Liver (tissue), 9 donors: ENCODE data around the gene CDK10. TPM values are rescaled to one million over a fixed set of nuclear protein-coding genes. Genes with fewer than 3 reads are reported as not detected.

ENCODE experiments used
- DNase-seq: peaks from one replicate; pipeline ENCODE4 v3.0.0-alpha.2; 2017; ENCODE audit warnings: low spot score
- H3K27ac ChIP-seq, 2 donors: one replicate each; pipeline ENCODE4 v1.7.0; 2013; ENCODE audit warnings: inconsistent platforms in 2 of 2, low read length in 2 of 2, control low read depth in 1 of 2, low read depth in 1 of 2, mild to moderate bottlenecking in 1 of 2
- H3K27me3 ChIP-seq, 4 donors: one replicate each; pipeline versions ENCODE4 v1.6.1 to v1.7.0; 2013; ENCODE audit warnings: low read length in 3 of 4, inconsistent platforms in 1 of 4, mild to moderate bottlenecking in 1 of 4, moderate library complexity in 1 of 4; ENCODE audit not compliant: control insufficient read depth in 4 of 4, insufficient read depth in 4 of 4
- H3K36me3 ChIP-seq, 4 donors: one replicate each; pipeline versions ENCODE4 v1.6.1 to v1.7.0; 2013; ENCODE audit warnings: low read length in 3 of 4, mild to moderate bottlenecking in 3 of 4, low read depth in 1 of 4, moderate library complexity in 1 of 4; ENCODE audit not compliant: control insufficient read depth in 4 of 4, insufficient read depth in 3 of 4
- H3K4me1 ChIP-seq, 4 donors: one replicate each; pipeline versions ENCODE4 v1.6.1 to v1.7.0; 2013; ENCODE audit warnings: low read length in 3 of 4, mild to moderate bottlenecking in 3 of 4, moderate library complexity in 1 of 4; ENCODE audit not compliant: control insufficient read depth in 4 of 4, insufficient read depth in 4 of 4
- H3K4me3 ChIP-seq, 3 donors: one replicate each; pipeline versions ENCODE4 v1.6.1 to v1.7.0; 2013; ENCODE audit warnings: low read length in 3 of 3, control low read depth in 1 of 3, low read depth in 1 of 3, mild to moderate bottlenecking in 1 of 3
- H3K9ac ChIP-seq, 2 donors: one replicate each; pipeline ENCODE4 v1.7.0; 2013; ENCODE audit warnings: low read length in 2 of 2, mild to moderate bottlenecking in 2 of 2, moderate library complexity in 2 of 2, control low read depth in 1 of 2, low read depth in 1 of 2
- H3K9me3 ChIP-seq, 4 donors: one replicate each; pipeline versions ENCODE4 v1.6.1 to v1.7.0; 2013; ENCODE audit warnings: low read length in 3 of 4; ENCODE audit not compliant: control insufficient read depth in 4 of 4
- ATF3 ChIP-seq: IDR thresholded peaks from 2 replicates; pipeline ENCODE4 v1.6.1; 2016; ENCODE audit warnings: antibody characterized with exemption
- EGR1 ChIP-seq, 2 donors: IDR thresholded peaks; 2 replicates each; pipeline ENCODE4 v1.6.1; 2016 to 2018; ENCODE audit warnings: antibody characterized with exemption in 2 of 2, low read depth in 2 of 2
- FOXA1 ChIP-seq: IDR thresholded peaks from 2 replicates; pipeline ENCODE4 v1.6.1; 2016; ENCODE audit warnings: antibody characterized with exemption
- GABPA ChIP-seq, 2 donors: IDR thresholded peaks in 1 of 2; conservative IDR thresholded peaks in 1 of 2; 2 replicates each; pipeline ENCODE4 v1.6.1; 2016; ENCODE audit warnings: antibody characterized with exemption in 2 of 2, mild to moderate bottlenecking in 1 of 2, moderate library complexity in 1 of 2
- HNF4A ChIP-seq, 2 donors: conservative IDR thresholded peaks; 2 replicates each; pipeline ENCODE4 v1.6.1; 2016; ENCODE audit warnings: antibody characterized with exemption in 2 of 2, mild to moderate bottlenecking in 2 of 2
- HNF4G ChIP-seq: IDR thresholded peaks from 2 replicates; pipeline ENCODE4 v1.6.1; 2016; ENCODE audit warnings: antibody characterized with exemption
- JUND ChIP-seq, 2 donors: IDR thresholded peaks; 2 replicates each; pipeline ENCODE4 v1.6.1; 2016; ENCODE audit warnings: antibody characterized with exemption in 2 of 2
- NR2F2 ChIP-seq: IDR thresholded peaks from 2 replicates; pipeline ENCODE4 v1.6.1; 2016; ENCODE audit warnings: antibody characterized with exemption
- RAD21 ChIP-seq, 2 donors: IDR thresholded peaks; 2 replicates each; pipeline ENCODE4 v1.6.1; 2016; ENCODE audit warnings: antibody characterized with exemption in 2 of 2, mild to moderate bottlenecking in 2 of 2
- REST ChIP-seq: IDR thresholded peaks from 2 replicates; pipeline ENCODE4 v1.6.1; 2016; ENCODE audit warnings: antibody characterized with exemption, mild to moderate bottlenecking
- RXRA ChIP-seq, 2 donors: IDR thresholded peaks; 2 replicates each; pipeline ENCODE4 v1.6.1; 2017 to 2018; ENCODE audit warnings: antibody characterized with exemption in 2 of 2, mild to moderate bottlenecking in 1 of 2
- SP1 ChIP-seq: IDR thresholded peaks from 2 replicates; pipeline ENCODE4 v1.6.1; 2018; ENCODE audit warnings: antibody characterized with exemption, mild to moderate bottlenecking
- TAF1 ChIP-seq: conservative IDR thresholded peaks from 2 replicates; pipeline ENCODE4 v1.6.1; 2016; ENCODE audit warnings: antibody characterized with exemption, mild to moderate bottlenecking
- YY1 ChIP-seq: IDR thresholded peaks from 2 replicates; pipeline ENCODE4 v1.6.1; 2016; ENCODE audit warnings: antibody characterized with exemption, mild to moderate bottlenecking
- WGBS: extraction: QIAGEN DNeasy Blood & Tissue Kit; methylation state at CpG from one replicate; pipeline ENCODE4 v1.1.7; 2013; 5-methylcytosine and 5-hydroxymethylcytosine counted together
- polyA plus RNA-seq, 2 donors: library from polyadenylated mRNA; stranded (reverse) in 1 of 2; unstranded in 1 of 2; fragments of 200-250 nt in 1 of 2; fragments of >200 nt in 1 of 2; fragmentation: Nextera tagmentation in 1 of 2; extraction: Ambion mirVana in 1 of 2; gene quantifications; one replicate each; pipeline versions ENCODE4 v1.2.1 to v1.2.3, GENCODE V29; 2013 to 2015
- total RNA-seq, 2 donors: library from RNA; depleted of rRNA; stranded (reverse); fragments of >200 nt; gene quantifications; one replicate each; pipeline ENCODE4 v1.2.3, GENCODE V29; 2014
- TF ChIP-seq, protein P1 (sequence below): IDR thresholded peaks from 2 replicates; pipeline ENCODE4 v1.6.1; 2016; ENCODE audit warnings: antibody characterized with exemption
- TF ChIP-seq, protein P2 (sequence below): fragments of 150-350 bp; IDR thresholded peaks from 2 replicates; pipeline ENCODE4 v1.5.1; 2017; ENCODE audit warnings: improper control_type of control experiment, low read depth, low read length; ENCODE audit not compliant: missing input control
- TF ChIP-seq, protein P3 (sequence below): IDR thresholded peaks from 2 replicates; pipeline ENCODE4 v1.6.1; 2016; ENCODE audit warnings: antibody characterized with exemption
- donor health status: healthy.
- donor health status: healthy.
- donor health status: healthy.
- donor health status: healthy.
- donor health status: healthy.

CDK10 gene
- total and polyA plus RNA-seq, 4 donors: 25.1 to 81.2 (median 56.0) TPM

DNA sequence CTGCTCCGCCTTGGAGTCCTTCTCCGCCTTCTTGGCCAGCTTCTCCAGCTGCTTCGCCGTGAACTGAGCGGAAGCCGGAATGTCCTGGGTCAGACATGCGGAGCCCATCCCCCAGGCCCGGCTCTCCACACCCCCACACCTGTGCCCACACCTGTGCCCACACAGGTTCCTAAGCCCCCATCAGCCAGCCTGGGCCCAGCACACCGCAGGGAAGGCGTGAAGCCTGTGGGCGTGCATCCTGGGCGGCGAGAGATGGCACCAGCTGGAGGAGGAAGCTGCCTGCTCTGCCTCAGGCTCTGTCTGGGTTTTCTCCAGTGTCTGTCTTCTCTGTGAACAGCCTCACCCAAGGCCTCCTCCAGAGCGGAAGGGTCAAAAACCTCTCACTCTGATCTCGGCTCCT, 34.9 kb upstream of the CDK10 start:
- no peak overlapping the region for H3K4me3 ChIP-seq
- WGBS: 88% methylated on average over 15 of the region's 15 CpGs
- H3K4me1 ChIP-seq: peaks cover 1 to 13% (median 10%) of the 10 kb centered on the region in 4 donors
- no peak overlapping the region for H3K9ac ChIP-seq
- H3K36me3 ChIP-seq: peaks cover 3 to 22% (median 11%) of the 10 kb centered on the region in 4 donors
- no peaks in the 10 kb centered on the region for H3K9me3 ChIP-seq
- no peak overlapping the region for H3K27ac ChIP-seq
- DNase-seq: no peak
- H3K27me3 ChIP-seq: no peaks in the 10 kb centered on the region
- no peak for TF ChIP-seq HNF4A (conservative IDR thresholded peaks at IDR 0.05)
- TF ChIP-seq FOXA1: no peak
- TF ChIP-seq RAD21 (IDR thresholded peaks at IDR 0.05): no peak
- no peak for TF ChIP-seq SP1
- TF ChIP-seq TAF1: no peak
- no peak for TF ChIP-seq HNF4G
- no peak for TF ChIP-seq ATF3
- TF ChIP-seq, protein P1, sequence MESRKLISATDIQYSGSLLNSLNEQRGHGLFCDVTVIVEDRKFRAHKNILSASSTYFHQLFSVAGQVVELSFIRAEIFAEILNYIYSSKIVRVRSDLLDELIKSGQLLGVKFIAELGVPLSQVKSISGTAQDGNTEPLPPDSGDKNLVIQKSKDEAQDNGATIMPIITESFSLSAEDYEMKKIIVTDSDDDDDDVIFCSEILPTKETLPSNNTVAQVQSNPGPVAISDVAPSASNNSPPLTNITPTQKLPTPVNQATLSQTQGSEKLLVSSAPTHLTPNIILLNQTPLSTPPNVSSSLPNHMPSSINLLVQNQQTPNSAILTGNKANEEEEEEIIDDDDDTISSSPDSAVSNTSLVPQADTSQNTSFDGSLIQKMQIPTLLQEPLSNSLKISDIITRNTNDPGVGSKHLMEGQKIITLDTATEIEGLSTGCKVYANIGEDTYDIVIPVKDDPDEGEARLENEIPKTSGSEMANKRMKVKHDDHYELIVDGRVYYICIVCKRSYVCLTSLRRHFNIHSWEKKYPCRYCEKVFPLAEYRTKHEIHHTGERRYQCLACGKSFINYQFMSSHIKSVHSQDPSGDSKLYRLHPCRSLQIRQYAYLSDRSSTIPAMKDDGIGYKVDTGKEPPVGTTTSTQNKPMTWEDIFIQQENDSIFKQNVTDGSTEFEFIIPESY: no peak
- TF ChIP-seq EGR1 (IDR thresholded peaks at IDR 0.05; ENCODE audit: low read depth in 2 of 2): no peak
- no peak for TF ChIP-seq GABPA (IDR thresholded peaks at IDR 0.05 in 1 of 2, conservative IDR thresholded peaks at IDR 0.05 in 1 of 2)
- TF ChIP-seq, protein P2, sequence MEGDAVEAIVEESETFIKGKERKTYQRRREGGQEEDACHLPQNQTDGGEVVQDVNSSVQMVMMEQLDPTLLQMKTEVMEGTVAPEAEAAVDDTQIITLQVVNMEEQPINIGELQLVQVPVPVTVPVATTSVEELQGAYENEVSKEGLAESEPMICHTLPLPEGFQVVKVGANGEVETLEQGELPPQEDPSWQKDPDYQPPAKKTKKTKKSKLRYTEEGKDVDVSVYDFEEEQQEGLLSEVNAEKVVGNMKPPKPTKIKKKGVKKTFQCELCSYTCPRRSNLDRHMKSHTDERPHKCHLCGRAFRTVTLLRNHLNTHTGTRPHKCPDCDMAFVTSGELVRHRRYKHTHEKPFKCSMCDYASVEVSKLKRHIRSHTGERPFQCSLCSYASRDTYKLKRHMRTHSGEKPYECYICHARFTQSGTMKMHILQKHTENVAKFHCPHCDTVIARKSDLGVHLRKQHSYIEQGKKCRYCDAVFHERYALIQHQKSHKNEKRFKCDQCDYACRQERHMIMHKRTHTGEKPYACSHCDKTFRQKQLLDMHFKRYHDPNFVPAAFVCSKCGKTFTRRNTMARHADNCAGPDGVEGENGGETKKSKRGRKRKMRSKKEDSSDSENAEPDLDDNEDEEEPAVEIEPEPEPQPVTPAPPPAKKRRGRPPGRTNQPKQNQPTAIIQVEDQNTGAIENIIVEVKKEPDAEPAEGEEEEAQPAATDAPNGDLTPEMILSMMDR: no peak
- TF ChIP-seq, protein P3, sequence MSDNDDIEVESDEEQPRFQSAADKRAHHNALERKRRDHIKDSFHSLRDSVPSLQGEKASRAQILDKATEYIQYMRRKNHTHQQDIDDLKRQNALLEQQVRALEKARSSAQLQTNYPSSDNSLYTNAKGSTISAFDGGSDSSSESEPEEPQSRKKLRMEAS: no peak
- no peak for TF ChIP-seq NR2F2
- TF ChIP-seq YY1: no peak
- no peak for TF ChIP-seq REST
- no peak for TF ChIP-seq RXRA (IDR thresholded peaks at IDR 0.05)
- TF ChIP-seq JUND (IDR thresholded peaks at IDR 0.05): no peak
